K562 (cell line): ENCODE results near the gene SREBF1. TPM values are rescaled to one million over a fixed set of nuclear protein-coding genes. Genes with fewer than 3 reads are reported as not detected.

ENCODE experiments used
- BCOR ChIP-seq: fragments of 450-650 bp; IDR thresholded peaks from 2 replicates; pipeline ENCODE4 v1.6.1; 2016
- CHD4 ChIP-seq: fragments of 200-600 bp; sonication (generic); IDR thresholded peaks from 3 replicates; pipeline ENCODE4 v1.6.1; 2012; ENCODE audit warnings: low read depth, mild to moderate bottlenecking, mixed read lengths, low read length, inconsistent platforms; ENCODE audit not compliant: insufficient read depth, insufficient replicate concordance, poor library complexity, severe bottlenecking
- CSDE1 ChIP-seq, 2 experiments: fragments of 450-650 bp; IDR thresholded peaks; 2 replicates each; pipeline ENCODE4 v1.6.1; 2016; ENCODE audit warnings: mild to moderate bottlenecking in 1 of 2
- ELF1 ChIP-seq: fragments of 200-800 bp; sonication (Bioruptor generic); IDR thresholded peaks from 2 replicates; pipeline ENCODE4 v1.6.1; 2016; ENCODE audit warnings: missing genetic modification characterization, missing compliant biosample characterization
- GABPA ChIP-seq: fragments of 200-800 bp; sonication (Bioruptor generic); conservative IDR thresholded peaks from 2 replicates; pipeline ENCODE4 v1.6.1; 2016; ENCODE audit warnings: low read depth, missing genetic modification characterization, missing compliant biosample characterization
- MECOM ChIP-seq: fragments of 250-450 bp; sonication (Bioruptor Pico); IDR thresholded peaks from 2 replicates; pipeline ENCODE4 v1.8.0; 2022; ENCODE audit warnings: inconsistent platforms
- MXI1 ChIP-seq: IDR thresholded peaks from 2 replicates; pipeline ENCODE4 v1.6.1; 2011; ENCODE audit warnings: low read depth, mild to moderate bottlenecking, improper control_type of control experiment, low read length
- MYNN ChIP-seq, 2 experiments: sonication (generic); formaldehyde crosslinking in 1 of 2; IDR thresholded peaks; 2 replicates each; pipeline versions ENCODE4 v1.5.0 to v1.6.1; 2016 to 2020; ENCODE audit warnings: antibody characterized with exemption in 1 of 2, missing genetic modification reagents in 1 of 2
- POLR3G ChIP-seq: IDR thresholded peaks from 2 replicates; pipeline ENCODE4 v1.6.1; 2011; ENCODE audit not compliant: insufficient read length, insufficient replicate concordance; ENCODE audit errors: extremely low read depth
- RB1 ChIP-seq: fragments of 450-650 bp; IDR thresholded peaks from 2 replicates; pipeline ENCODE4 v1.6.1; 2017; ENCODE audit warnings: low read depth, mild to moderate bottlenecking
- RBM25 ChIP-seq: fragments of 200-400 bp; formaldehyde crosslinking; IDR thresholded peaks from 2 replicates; pipeline ENCODE4 v1.6.1; 2018; ENCODE audit warnings: low read length, low read depth, moderate library complexity; ENCODE audit not compliant: severe bottlenecking
- TFAM ChIP-seq: fragments of 250-450 bp; sonication (Bioruptor Pico); conservative IDR thresholded peaks from 2 replicates; pipeline ENCODE4 v1.5.0; 2021; ENCODE audit warnings: mild to moderate bottlenecking, moderate library complexity
- ZBTB11 ChIP-seq, 3 experiments: fragments of 200-800 bp in 1 of 3; fragments of 250-450 bp in 1 of 3; fragments of 450-650 bp in 1 of 3; sonication (Bioruptor Pico) in 1 of 3; sonication (Bioruptor generic) in 1 of 3; formaldehyde crosslinking in 1 of 3; IDR thresholded peaks; 2 replicates each; pipeline versions ENCODE4 v1.6.1 to v1.8.0; 2016 to 2022; ENCODE audit warnings: mild to moderate bottlenecking in 2 of 3, missing genetic modification characterization in 2 of 3, missing compliant biosample characterization in 1 of 3, moderate library complexity in 1 of 3
- ZBTB26 ChIP-seq: fragments of 450-650 bp; formaldehyde crosslinking; IDR thresholded peaks from 2 replicates; pipeline ENCODE4 v1.4.0; 2022; ENCODE audit warnings: missing genetic modification characterization
- ZNF184 ChIP-seq: sonication (generic); formaldehyde crosslinking; IDR thresholded peaks from 2 replicates; pipeline ENCODE4 v1.5.0; 2020; ENCODE audit warnings: missing genetic modification reagents
- ZNF274 ChIP-seq: IDR thresholded peaks from 2 replicates; pipeline ENCODE4 v1.6.1; 2011; ENCODE audit warnings: low read depth, mild to moderate bottlenecking, low read length, moderate library complexity, borderline replicate concordance
- ZNF3 ChIP-seq: fragments of 250-450 bp; sonication (Bioruptor Pico); IDR thresholded peaks from 2 replicates; pipeline ENCODE4 v1.5.0; 2021; ENCODE audit warnings: mild to moderate bottlenecking, moderate library complexity
- ZNF589 ChIP-seq: fragments of 200-800 bp; sonication (Bioruptor generic); IDR thresholded peaks from 2 replicates; pipeline ENCODE4 v1.6.1; 2016; ENCODE audit warnings: low read depth, missing genetic modification characterization, missing compliant biosample characterization
- ZNF740 ChIP-seq, 3 experiments: fragments of 200-800 bp in 1 of 3; sonication (Bioruptor generic) in 1 of 3; sonication (generic) in 1 of 3; formaldehyde crosslinking in 1 of 3; IDR thresholded peaks; 2 replicates each; pipeline versions ENCODE4 v1.6.1 to v1.8.0; 2016 to 2022; ENCODE audit warnings: mild to moderate bottlenecking in 2 of 3, missing compliant biosample characterization in 2 of 3, missing genetic modification characterization in 2 of 3, missing genetic modification reagents in 1 of 3
- polyA plus RNA-seq, 8 experiments: library from polyadenylated mRNA; depleted of rRNA in 4 of 8; stranded (reverse) in 5 of 8; unstranded in 3 of 8; fragments of >200 nt; fragmentation: Nextera tagmentation in 2 of 8; fragmentation: Illumina TruSeq in 1 of 8; extraction: Ambion mirVana in 2 of 8; extraction: Trizol in 1 of 8; gene quantifications; 2 replicates each; pipeline versions ENCODE4 v1.2.1 to v1.2.3, GENCODE V29; 2011 to 2014; ENCODE audit warnings: inconsistent platforms in 1 of 8, missing spikeins in 1 of 8
- total RNA-seq, 7 experiments: library from RNA; depleted of rRNA in 6 of 7; stranded (reverse); fragments of >200 nt in 6 of 7; fragmentation: Illumina TruSeq in 2 of 7; extraction: Trizol in 2 of 7; gene quantifications; 2 replicates each; pipeline versions ENCODE4 v1.2.1 to v1.2.3, GENCODE V29; 2011 to 2021; ENCODE audit warnings: low replicate concordance in 1 of 7

Gene SREBF1
- total and polyA plus RNA-seq, 9 of the 15 experiments (the other 6 are each of a cell fraction or from before 2014, with no cell fraction given), result 1.6 to 169 (median 69.4) TPM

- no peak for TF ChIP-seq ZNF274
- no peak for TF ChIP-seq ZNF589 (CRISPR knock-in tag)
- peak; percentile 97 for TF ChIP-seq BCOR
- peak; percentile 40; the same call in 1 of the 2 replicates for TF ChIP-seq ELF1 (tag)
- no peak for TF ChIP-seq ZBTB26 (CRISPR knock-in tag)
- TF ChIP-seq CSDE1 (IDR thresholded peaks at IDR 0.05), result no peak
- TF ChIP-seq ZBTB11 (CRISPR knock-in tag; IDR thresholded peaks at IDR 0.05), result peak in 2 of 3 experiments; percentile 25 to 58; a peak in 2 of 6 replicates
- peak; percentile 89 for TF ChIP-seq GABPA (tag)
- TF ChIP-seq RB1, result peak; percentile 72
- no peak for TF ChIP-seq ZNF740 (CRISPR knock-in tag; IDR thresholded peaks at IDR 0.05)
- no peak for TF ChIP-seq ZNF740 (tag; IDR thresholded peaks at IDR 0.05)
- no peak for TF ChIP-seq TFAM (CRISPR knock-in tag)
- no peak for TF ChIP-seq MXI1
- TF ChIP-seq RBM25, result peak; percentile 73
- TF ChIP-seq ZNF3 (CRISPR knock-in tag), result no peak
- no peak for TF ChIP-seq MECOM (CRISPR knock-in tag)
- TF ChIP-seq MYNN (IDR thresholded peaks at IDR 0.05), result 0 out of 2 replicates have a peak, but pooled peaks have one; percentile 52
- TF ChIP-seq MYNN (CRISPR knock-in tag; IDR thresholded peaks at IDR 0.05), result no peak
- TF ChIP-seq CHD4, result peak; percentile 79
- no peak for TF ChIP-seq ZNF184 (CRISPR knock-in tag)
- TF ChIP-seq POLR3G, result no peak
Measured at GRCh38 chr17:17839791-17840707, 3.3 kb upstream of the SREBF1 start (continued).
